Epithelial cell of proximal tubule (primary cell): ENCODE data around the gene GABRB3. TPM values are rescaled to one million over a fixed set of nuclear protein-coding genes. Genes with fewer than 3 reads are reported as not detected.

Experiments used
- DNase-seq: peaks from one replicate; pipeline ENCODE4 v3.0.0-alpha.2; 2011; ENCODE audit warnings: low read depth
- H3K4me3 ChIP-seq: 2 replicates; pipeline ENCODE4 v1.5.1; 2011; ENCODE audit warnings: low read depth, mild to moderate bottlenecking, low read length
- total RNA-seq: library from RNA; depleted of rRNA; stranded (reverse); fragments of >200 nt; gene quantifications from 2 replicates; pipeline ENCODE4 v1.2.3, GENCODE V29; 2015
- TF ChIP-seq, protein P1 (sequence below): conservative IDR thresholded peaks from 2 replicates; pipeline ENCODE4 v1.5.1; 2012; ENCODE audit warnings: low read depth, mild to moderate bottlenecking, low read length

GABRB3 gene
- total RNA-seq, 1 donor from 2014 or later, result 0.58 TPM

DNA sequence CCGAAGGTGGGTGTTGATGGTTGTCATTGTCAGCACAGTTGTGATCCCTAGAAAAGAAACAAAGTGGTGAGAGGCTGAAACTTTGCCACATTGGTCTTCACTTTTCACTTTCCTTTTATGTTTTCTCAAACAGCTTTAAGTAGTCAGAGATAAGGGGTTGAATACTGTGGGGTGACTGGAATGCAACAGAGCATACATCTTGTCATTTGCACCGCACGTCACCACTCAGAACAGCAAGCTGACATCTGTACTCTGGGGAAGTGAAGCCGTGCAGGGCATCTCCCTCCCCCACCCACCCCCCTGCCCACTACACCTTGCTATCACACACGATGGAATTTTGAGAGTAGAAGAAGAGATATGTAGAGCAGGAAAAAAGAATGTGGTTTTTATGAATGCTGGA lies 211.7 kb downstream of the GABRB3 start:
- TF ChIP-seq, protein P1, sequence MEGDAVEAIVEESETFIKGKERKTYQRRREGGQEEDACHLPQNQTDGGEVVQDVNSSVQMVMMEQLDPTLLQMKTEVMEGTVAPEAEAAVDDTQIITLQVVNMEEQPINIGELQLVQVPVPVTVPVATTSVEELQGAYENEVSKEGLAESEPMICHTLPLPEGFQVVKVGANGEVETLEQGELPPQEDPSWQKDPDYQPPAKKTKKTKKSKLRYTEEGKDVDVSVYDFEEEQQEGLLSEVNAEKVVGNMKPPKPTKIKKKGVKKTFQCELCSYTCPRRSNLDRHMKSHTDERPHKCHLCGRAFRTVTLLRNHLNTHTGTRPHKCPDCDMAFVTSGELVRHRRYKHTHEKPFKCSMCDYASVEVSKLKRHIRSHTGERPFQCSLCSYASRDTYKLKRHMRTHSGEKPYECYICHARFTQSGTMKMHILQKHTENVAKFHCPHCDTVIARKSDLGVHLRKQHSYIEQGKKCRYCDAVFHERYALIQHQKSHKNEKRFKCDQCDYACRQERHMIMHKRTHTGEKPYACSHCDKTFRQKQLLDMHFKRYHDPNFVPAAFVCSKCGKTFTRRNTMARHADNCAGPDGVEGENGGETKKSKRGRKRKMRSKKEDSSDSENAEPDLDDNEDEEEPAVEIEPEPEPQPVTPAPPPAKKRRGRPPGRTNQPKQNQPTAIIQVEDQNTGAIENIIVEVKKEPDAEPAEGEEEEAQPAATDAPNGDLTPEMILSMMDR, result no peak
- no peak for DNase-seq
- no peak overlapping the region for H3K4me3 ChIP-seq

DNA sequence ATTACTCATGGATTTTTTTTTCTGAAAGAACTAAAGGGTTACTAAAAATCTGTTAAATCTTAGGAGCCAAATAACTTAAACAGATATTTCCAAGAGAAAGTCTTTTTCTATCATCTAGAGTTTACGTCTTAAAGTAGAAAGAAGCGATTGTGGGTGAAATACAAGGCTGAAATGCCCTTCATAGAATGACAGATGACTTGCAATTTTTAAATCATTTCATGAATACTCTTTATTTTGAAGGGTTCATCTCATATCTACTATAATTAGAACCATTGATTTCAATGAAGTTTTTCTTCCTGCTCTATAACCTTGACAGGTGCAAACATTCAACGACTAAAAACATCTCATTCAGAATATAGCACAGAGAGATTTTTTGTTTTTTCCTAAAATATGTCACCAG lies 217.0 kb downstream of the GABRB3 start:
- DNase-seq, result no peak
- no peak overlapping the region for H3K4me3 ChIP-seq
- TF ChIP-seq, protein P1, result no peak

DNA sequence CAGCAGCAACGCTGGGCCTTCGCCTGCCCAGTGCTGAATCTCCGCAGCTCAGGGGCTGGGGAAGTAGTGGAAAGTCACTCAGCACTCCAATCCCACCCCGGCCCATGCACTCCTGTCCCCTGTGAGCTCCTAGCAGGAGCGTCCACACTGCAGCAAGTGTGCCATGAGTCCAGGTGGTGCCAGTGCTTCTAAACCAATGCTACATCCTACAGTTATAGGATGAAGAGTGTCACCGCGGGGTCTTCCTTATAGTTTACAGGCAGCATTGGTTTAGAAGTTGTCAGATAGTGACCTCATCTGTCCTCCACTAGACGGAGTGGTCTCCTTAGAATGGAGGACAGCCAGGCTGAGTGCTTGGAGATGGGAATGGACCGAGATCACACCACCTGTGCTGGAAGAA lies 221.4 kb downstream of the GABRB3 start:
- H3K4me3 ChIP-seq, result no peak overlapping the region
- TF ChIP-seq, protein P1, result no peak
- DNase-seq, result no peak

DNA sequence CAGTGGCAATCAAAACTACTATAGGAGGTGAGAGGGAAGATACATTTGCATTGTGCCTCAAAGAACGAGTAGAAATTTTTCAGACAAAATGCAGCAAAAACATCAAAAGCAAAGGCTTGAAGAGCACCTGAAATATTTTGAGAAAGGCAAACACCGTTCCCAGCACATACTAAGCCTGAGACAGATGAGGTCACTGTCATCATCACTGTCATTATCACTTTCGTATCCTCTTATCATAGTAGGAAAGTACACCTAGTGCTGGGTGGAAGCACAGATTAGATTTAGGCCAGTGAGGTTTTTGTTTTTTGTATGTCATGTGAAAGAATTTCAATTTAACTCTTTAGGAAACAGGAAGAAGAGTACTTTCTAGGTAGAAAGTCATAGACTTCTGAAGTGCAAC lies 222.0 kb downstream of the GABRB3 start:
- no peak overlapping the region for H3K4me3 ChIP-seq
- TF ChIP-seq, protein P1, result no peak
- no peak for DNase-seq

DNA sequence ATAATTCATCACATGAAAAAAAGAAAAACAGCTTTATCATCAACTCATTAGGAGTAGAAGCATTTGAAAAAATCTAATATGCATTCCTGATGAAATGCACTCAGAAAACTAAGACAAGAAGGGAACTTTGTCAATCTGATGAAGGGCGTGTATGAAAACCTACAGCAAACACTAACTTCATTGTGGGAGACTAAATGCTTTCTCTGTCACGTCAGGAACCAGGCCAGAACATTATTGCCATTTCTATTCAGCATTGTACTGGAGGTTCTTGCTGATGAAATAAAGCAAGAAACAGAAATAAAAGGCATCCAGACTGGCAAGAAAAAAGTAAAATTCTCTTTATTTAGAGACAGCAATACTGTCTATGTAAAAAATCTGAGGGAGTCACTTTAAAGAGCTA lies 235.2 kb downstream of the GABRB3 start:
- TF ChIP-seq, protein P1, result no peak
- H3K4me3 ChIP-seq, result no peak overlapping the region
- no peak for DNase-seq

DNA sequence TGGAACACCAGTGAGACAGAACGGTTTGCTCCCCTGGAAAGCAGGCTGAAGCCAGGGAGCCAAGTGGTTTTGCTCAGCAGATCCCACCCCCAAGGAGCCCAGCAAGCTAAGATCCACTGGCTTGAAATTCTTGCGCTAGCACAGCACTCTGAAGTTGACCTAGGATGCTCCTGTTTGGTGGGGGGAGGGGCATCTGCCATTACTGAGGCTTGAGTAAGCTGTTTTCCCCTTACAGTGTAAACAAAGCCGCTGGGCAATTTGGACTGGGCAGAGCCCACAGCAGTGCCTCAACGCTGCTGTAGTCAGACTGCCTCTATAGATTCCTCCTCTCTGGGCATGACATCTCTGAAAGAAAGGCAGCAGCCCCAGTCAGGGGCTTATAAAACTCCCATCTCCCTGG lies 241.4 kb downstream of the GABRB3 start:
- H3K4me3 ChIP-seq, result no peak overlapping the region
- TF ChIP-seq, protein P1, result no peak
- no peak for DNase-seq

DNA sequence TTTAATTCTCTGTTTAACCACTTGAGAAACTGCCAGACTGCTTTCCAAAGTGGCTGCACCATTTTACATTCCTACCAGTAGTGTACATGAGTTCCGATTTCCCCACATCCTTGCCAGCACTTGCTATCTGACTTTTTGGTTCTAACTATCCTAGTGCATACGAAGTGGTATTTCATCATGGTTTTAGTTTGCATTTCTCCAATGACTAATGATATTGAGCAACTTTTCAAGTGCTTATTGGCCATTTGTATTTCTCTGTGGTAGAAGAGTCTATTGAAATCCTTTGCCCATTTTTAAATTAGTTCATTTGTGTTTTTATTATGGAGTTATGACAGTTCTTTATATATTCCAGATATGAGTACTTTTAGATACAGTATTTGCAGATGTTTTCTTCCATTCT lies 247.8 kb downstream of the GABRB3 start:
- H3K4me3 ChIP-seq, result no peak overlapping the region
- DNase-seq, result no peak
- TF ChIP-seq, protein P1, result no peak
